Measurements from ENCODE around the gene PEAK1.

The PEAK1 gene

GRCh38 chr15:77224352-77224751, 195.6 kb downstream of the PEAK1 start:
- DNase-seq (ENCODE audit: low read depth, low spot score) = no peak
- H3K4me3 ChIP-seq (ENCODE audit: low read depth, low read length) = no peak overlapping the region
- in situ Hi-C loops (cut with HindIII; ENCODE audit: low sequenced_read_pairs) = no loop called here
- no peak for TF ChIP-seq CTCF (IDR thresholded peaks at IDR 0.05; ENCODE audit: low read depth, low read length)

- in situ Hi-C loops (cut with HindIII; ENCODE audit: low sequenced_read_pairs) = no loop called here
- TF ChIP-seq CTCF (IDR thresholded peaks at IDR 0.05; ENCODE audit: low read depth, low read length) = no peak
- no peak for DNase-seq (ENCODE audit: low read depth, low spot score)
- no peak overlapping the region for H3K4me3 ChIP-seq (ENCODE audit: low read depth, low read length)
Observed at GRCh38 chr15:77221708-77222107, 198.2 kb downstream of the PEAK1 start.

GRCh38 chr15:77221174-77221573, 198.7 kb downstream of the PEAK1 start:
- H3K4me3 ChIP-seq (ENCODE audit: low read depth, low read length) = no peak overlapping the region
- no peak for DNase-seq (ENCODE audit: low read depth, low spot score)
- in situ Hi-C loops (cut with HindIII; ENCODE audit: low sequenced_read_pairs) = no loop called here

GRCh38 chr15:77219841-77220240, 200.1 kb downstream of the PEAK1 start:
- no peak for DNase-seq (ENCODE audit: low read depth, low spot score)

More at GRCh38 chr15:77221174-77221573, 198.7 kb downstream of the PEAK1 start:
- no peak for TF ChIP-seq CTCF (IDR thresholded peaks at IDR 0.05; ENCODE audit: low read depth, low read length)

GRCh38 chr15:77209221-77209620, 210.7 kb downstream of the PEAK1 start:
- no peak for DNase-seq (ENCODE audit: low read depth, low spot score)
- in situ Hi-C loops (cut with HindIII; ENCODE audit: low sequenced_read_pairs) = no loop called here
- no peak overlapping the region for H3K4me3 ChIP-seq (ENCODE audit: low read depth, low read length)
- no peak for TF ChIP-seq CTCF (IDR thresholded peaks at IDR 0.05; ENCODE audit: low read depth, low read length)

More at GRCh38 chr15:77219841-77220240, 200.1 kb downstream of the PEAK1 start:
- no peak for TF ChIP-seq CTCF (IDR thresholded peaks at IDR 0.05; ENCODE audit: low read depth, low read length)
- in situ Hi-C loops (cut with HindIII; ENCODE audit: low sequenced_read_pairs) = no loop called here
- no peak overlapping the region for H3K4me3 ChIP-seq (ENCODE audit: low read depth, low read length)

GRCh38 chr15:77208241-77208640, 211.7 kb downstream of the PEAK1 start:
- H3K4me3 ChIP-seq (ENCODE audit: low read depth, low read length) = no peak overlapping the region
- in situ Hi-C loops (cut with HindIII; ENCODE audit: low sequenced_read_pairs) = no loop called here
- DNase-seq (ENCODE audit: low read depth, low spot score) = no peak
- no peak for TF ChIP-seq CTCF (IDR thresholded peaks at IDR 0.05; ENCODE audit: low read depth, low read length)

- DNase-seq (ENCODE audit: low read depth, low spot score) = no peak
- in situ Hi-C loops (cut with HindIII; ENCODE audit: low sequenced_read_pairs) = no loop called here
- no peak for TF ChIP-seq CTCF (IDR thresholded peaks at IDR 0.05; ENCODE audit: low read depth, low read length)
- no peak overlapping the region for H3K4me3 ChIP-seq (ENCODE audit: low read depth, low read length)
Observed at GRCh38 chr15:77201665-77202064, 218.2 kb downstream of the PEAK1 start.

All from astrocyte of the spinal cord (primary cell).